GM23338 (cell line): ENCODE measurements around the gene ADGRV1. TPM values are rescaled to one million over a fixed set of nuclear protein-coding genes. Genes with fewer than 3 reads are reported as not detected.
"Not testable (repeated sequence)": the region's sequence is repeated elsewhere in the genome, so short reads cannot be mapped to it uniquely, and the experiment has no call there.

Source experiments
- ATAC-seq: fragments of 200-7000 bp; cut with Tn5 transposase; 3 replicates; pipeline ENCODE4 v1.9.1; 2020
- DNase-seq: peaks from one replicate; pipeline ENCODE4 v3.0.0-alpha.2; 2015; ENCODE audit warnings: low spot score
- H2AFZ ChIP-seq: fragments of 200-600 bp; sonication (generic); 2 replicates; pipeline ENCODE4 v1.8.0; 2016; ENCODE audit warnings: antibody characterized with exemption, mild to moderate bottlenecking, moderate library complexity
- H3F3A ChIP-seq: fragments of 200-600 bp; sonication (generic); replicated peaks from 2 replicates; pipeline ENCODE4 v1.8.0; 2017; ENCODE audit warnings: antibody characterized with exemption, mixed run types, low read depth
- H3K27ac ChIP-seq: fragments of 200-600 bp; sonication (generic); 2 replicates; pipeline ENCODE4 v1.6.1; 2016; ENCODE audit warnings: low read depth
- H3K27me3 ChIP-seq: fragments of 200-600 bp; sonication (generic); 2 replicates; pipeline ENCODE4 v1.8.0; 2016; ENCODE audit warnings: mild to moderate bottlenecking, mixed run types, moderate library complexity; ENCODE audit not compliant: insufficient read depth
- H3K36me3 ChIP-seq: fragments of 200-600 bp; sonication (generic); 2 replicates; pipeline ENCODE4 v1.8.0; 2016; ENCODE audit warnings: mild to moderate bottlenecking; ENCODE audit not compliant: insufficient read depth
- H3K4me1 ChIP-seq: fragments of 200-600 bp; sonication (generic); 2 replicates; pipeline ENCODE4 v1.8.0; 2016; ENCODE audit warnings: mild to moderate bottlenecking, moderate library complexity; ENCODE audit not compliant: insufficient read depth
- H3K4me2 ChIP-seq: fragments of 200-600 bp; sonication (generic); 2 replicates; pipeline ENCODE4 v1.7.1; 2017; ENCODE audit warnings: mixed run types
- H3K4me3 ChIP-seq: fragments of 200-600 bp; sonication (generic); 2 replicates; pipeline ENCODE4 v1.6.1; 2016; ENCODE audit warnings: mixed run types
- H3K79me2 ChIP-seq: fragments of 200-600 bp; sonication (generic); replicated peaks from 2 replicates; pipeline ENCODE4 v1.8.0; 2017; ENCODE audit warnings: mild to moderate bottlenecking; ENCODE audit not compliant: insufficient read depth
- H3K9me2 ChIP-seq: fragments of 200-600 bp; sonication (generic); 2 replicates; pipeline ENCODE4 v1.8.0; 2017; ENCODE audit not compliant: insufficient read depth
- H4K20me1 ChIP-seq: fragments of 200-600 bp; sonication (generic); replicated peaks from 2 replicates; pipeline ENCODE4 v1.8.0; 2017; ENCODE audit warnings: mild to moderate bottlenecking; ENCODE audit not compliant: insufficient read depth
- H3K27ac Mint-ChIP-seq: 2 replicates; pipeline ENCODE4 v1.8.0; 2020; ENCODE audit warnings: inconsistent platforms, mild to moderate bottlenecking, moderate library complexity, mixed read lengths
- H3K27me3 Mint-ChIP-seq: 3 replicates; pipeline ENCODE4 v1.8.0; 2022; ENCODE audit warnings: low read depth, mild to moderate bottlenecking, moderate library complexity, mixed read lengths, inconsistent platforms; ENCODE audit not compliant: insufficient read depth, poor library complexity
- H3K36me3 Mint-ChIP-seq: 3 replicates; pipeline ENCODE4 v1.8.0; 2021; ENCODE audit warnings: low read depth, mild to moderate bottlenecking, inconsistent platforms, moderate library complexity, mixed read lengths
- H3K4me1 Mint-ChIP-seq: 3 replicates; pipeline ENCODE4 v1.8.0; 2020; ENCODE audit warnings: mild to moderate bottlenecking, inconsistent platforms, mixed read lengths
- H3K4me3 Mint-ChIP-seq: 3 replicates; pipeline ENCODE4 v1.8.0; 2021; ENCODE audit warnings: moderate library complexity, mild to moderate bottlenecking, inconsistent platforms, mixed read lengths
- H3K9me3 Mint-ChIP-seq: 3 replicates; pipeline ENCODE4 v1.8.0; 2020; ENCODE audit warnings: moderate library complexity, mild to moderate bottlenecking, inconsistent platforms, mixed read lengths
- JUNB ChIP-seq: IDR thresholded peaks from one replicate; pipeline ENCODE4 v1.6.1; 2016; ENCODE audit warnings: antibody characterized with exemption; ENCODE audit not compliant: unreplicated experiment
- NANOG ChIP-seq: IDR thresholded peaks from 2 replicates; pipeline ENCODE4 v1.6.1; 2016; ENCODE audit warnings: antibody characterized with exemption, borderline replicate concordance
- ZNF331 ChIP-seq: fragments of 250-450 bp; sonication (Bioruptor Pico); IDR thresholded peaks from 2 replicates; pipeline ENCODE4 v1.5.0; 2020; ENCODE audit warnings: low read depth, mild to moderate bottlenecking, moderate library complexity
- ZNF462 ChIP-seq: fragments of 250-450 bp; sonication (Bioruptor Pico); IDR thresholded peaks from 2 replicates; pipeline ENCODE4 v1.5.0; 2020; ENCODE audit warnings: mild to moderate bottlenecking, moderate library complexity
- polyA plus RNA-seq: library from polyadenylated mRNA; unstranded; fragments of >200 nt; fragmentation: Nextera tagmentation; extraction: Ambion mirVana; gene quantifications from 2 replicates; pipeline ENCODE4 v1.2.1, GENCODE V29; 2016
- total RNA-seq: library from RNA; depleted of rRNA; stranded (reverse); fragments of >200 nt; shearing (Covaris generic); gene quantifications from 2 replicates; pipeline ENCODE4 v1.2.3, GENCODE V29; 2014

Gene ADGRV1
- total and polyA plus RNA-seq, 2 experiments from 2014 or later, result 46.1 to 149 TPM

- TF ChIP-seq ZNF331 (CRISPR knock-in tag), result no peak
Observed at GRCh38 chr5:91011029-91011428, 452.4 kb downstream of the ADGRV1 start (continued).

DNA sequence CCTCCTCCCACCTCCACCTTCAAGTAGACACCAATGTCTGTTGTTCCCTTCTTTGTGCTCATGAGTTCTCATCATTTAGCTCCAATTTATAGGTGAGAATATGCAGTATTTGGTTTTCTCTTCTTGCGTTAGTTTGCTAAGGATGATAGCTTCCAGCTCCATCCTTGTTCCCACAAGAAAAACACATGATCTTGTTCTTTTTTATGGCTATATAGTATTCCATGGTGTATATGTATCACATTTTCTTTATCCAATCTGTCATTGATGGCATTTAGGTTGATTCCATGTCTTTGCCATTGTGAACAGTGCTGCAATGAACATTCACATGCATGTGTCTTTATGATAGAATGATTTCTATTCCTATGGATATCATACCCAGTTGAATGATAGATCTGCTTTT, 454.3 kb downstream of the ADGRV1 start:
- H3K4me3 Mint-ChIP-seq, H3K27ac Mint-ChIP-seq, H3K79me2 ChIP-seq, H3K36me3 ChIP-seq, H2AFZ ChIP-seq, H3K9me2 ChIP-seq, H3K27ac ChIP-seq, H3K4me3 ChIP-seq, DNase-seq, H3F3A ChIP-seq, H3K9me3 Mint-ChIP-seq, H3K4me2 ChIP-seq, H4K20me1 ChIP-seq, ATAC-seq, H3K27me3 Mint-ChIP-seq, H3K4me1 ChIP-seq, H3K4me1 Mint-ChIP-seq, H3K27me3 ChIP-seq: not testable (repeated sequence)
- H3K36me3 Mint-ChIP-seq, result peaks cover 19% of the 10 kb centered on the region; the same call in 2 of the 3 replicates

DNA sequence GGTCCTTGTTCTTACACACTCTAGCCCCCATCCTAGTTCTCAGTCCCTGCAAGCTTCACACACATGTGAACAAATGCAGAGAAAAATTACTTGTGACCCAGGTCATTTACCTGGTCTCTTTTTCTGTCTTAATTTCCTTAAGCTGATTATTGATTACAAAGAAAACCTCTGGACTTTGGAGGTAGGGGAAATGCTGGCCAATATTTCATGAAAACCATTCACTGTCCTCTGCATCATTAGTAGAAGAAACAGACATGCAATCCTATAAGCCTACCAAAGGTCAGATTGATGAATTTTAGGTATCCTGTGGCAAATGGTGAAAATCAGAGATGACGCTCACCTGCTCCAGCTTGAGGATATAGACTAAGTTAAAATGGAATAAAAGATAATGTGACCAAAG, 457.7 kb downstream of the ADGRV1 start:
- Histone ChIP-seq H3K4me3 (no peak overlapping the region), H2AFZ (no peak overlapping the region), H3K27me3 (no peaks in the 10 kb centered on the region), H3K27ac (no peak overlapping the region), H3K4me2 (no peak overlapping the region), H3F3A (no peaks in the 10 kb centered on the region), H3K79me2 (peaks cover 9% of the 10 kb centered on the region), H4K20me1 (no peaks in the 10 kb centered on the region; the same call in 1 of the 2 replicates), H3K36me3 (no peaks in the 10 kb centered on the region), H3K9me2 (peaks cover 7% of the 10 kb centered on the region; the same call in 1 of the 2 replicates), H3K4me1 (peaks cover 4% of the 10 kb centered on the region; the same call in 1 of the 2 replicates)
- no peaks in the 10 kb centered on the region for H3K27me3 Mint-ChIP-seq
- H3K4me3 Mint-ChIP-seq, result no peak overlapping the region
- H3K27ac Mint-ChIP-seq, result no peak overlapping the region
- H3K9me3 Mint-ChIP-seq, result peaks cover 5% of the 10 kb centered on the region; the same call in 1 of the 3 replicates
- ATAC-seq (no peak), DNase-seq (no peak)
- TF ChIP-seq ZNF462 (no peak), JUNB (no peak), NANOG (no peak)
- H3K36me3 Mint-ChIP-seq, result peaks cover 19% of the 10 kb centered on the region; the same call in 2 of the 3 replicates
- H3K4me1 Mint-ChIP-seq, result peaks cover 17% of the 10 kb centered on the region
